Sciatic nerve (tissue), 2 donors: ENCODE measurements around the gene PITPNC1. TPM values are rescaled to one million over a fixed set of nuclear protein-coding genes. Genes with fewer than 3 reads are reported as not detected.
"Not testable (repeated sequence)": the region's sequence is repeated elsewhere in the genome, so short reads cannot be mapped to it uniquely, and the experiment has no call there.

ENCODE experiments used
- ATAC-seq: fragments of 200-7000 bp; cut with Tn5 transposase; one replicate; pipeline ENCODE4 v1.9.1; 2020; ENCODE audit warnings: mild to moderate bottlenecking, moderate library complexity
- DNase-seq: peaks from one replicate; pipeline ENCODE4 v3.0.0-alpha.2; 2020; ENCODE audit warnings: low spot score
- intact Hi-C: fragments of 100-400 bp; cut with DNase I; formaldehyde crosslinking; loops from one replicate; pipeline ENCODE4 v1.14.2; 2022
- total RNA-seq: library from RNA; stranded (reverse); fragmentation: NEBNext Ultra II Directional; extraction: Animal tissue kit (Norgen Biotek cat#: 25700); gene quantifications from one replicate; pipeline ENCODE4 v1.2.1, GENCODE V29; 2021
- donor health status: DM: no; HTN: no; CAD: no.
- donor health status: DM: no; HTN: no; CAD: no.

The PITPNC1 gene
- total RNA-seq: 27.9 TPM

DNA sequence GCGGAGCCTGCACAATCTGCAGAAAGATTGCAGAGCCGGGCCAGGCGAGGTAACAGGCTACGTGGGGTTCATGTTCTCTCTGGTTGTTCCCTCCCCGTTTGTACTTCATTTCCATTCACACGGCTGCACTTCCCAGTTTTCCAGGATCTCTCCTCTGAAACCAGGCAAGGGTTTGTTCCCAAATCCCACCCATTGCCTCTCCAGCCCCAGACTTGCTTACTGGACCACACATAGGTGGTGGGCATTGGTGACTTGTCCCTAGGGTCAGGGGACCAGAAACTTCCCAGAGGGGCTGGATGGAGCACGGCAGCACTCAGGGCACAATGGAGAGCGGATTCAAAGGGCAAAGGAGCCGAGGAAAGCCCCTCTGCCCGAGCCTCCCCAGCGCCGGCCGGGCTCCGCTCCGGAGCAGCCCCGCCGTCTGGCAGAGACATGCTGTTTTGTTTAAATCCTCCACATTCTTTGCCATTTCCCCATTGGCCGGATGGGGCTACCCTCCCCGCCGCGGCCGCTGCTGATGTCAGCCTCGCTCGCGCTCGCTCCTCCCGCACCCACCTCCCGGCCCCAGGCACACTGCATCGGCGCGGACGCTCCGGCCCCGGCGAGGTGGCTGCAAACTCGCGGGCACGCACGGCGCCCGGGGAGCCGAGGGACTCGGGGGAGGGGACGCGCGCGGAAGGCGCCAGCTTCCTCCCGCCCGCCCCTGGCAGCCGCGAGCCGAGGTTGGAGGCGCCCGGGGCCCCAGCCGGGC, at the start of gene PITPNC1:
Gene PITPNC1 (plus strand): TSS at position 545 of the 751 bp plus-strand sequence.
- DNase-seq: peak; percentile 89
- ATAC-seq: peak; percentile 91
- intact Hi-C loops: loop anchor here (5.0 kb wide), 1 partner anchor 310 kb away; no protein-coding TSS in a partner anchor

DNA sequence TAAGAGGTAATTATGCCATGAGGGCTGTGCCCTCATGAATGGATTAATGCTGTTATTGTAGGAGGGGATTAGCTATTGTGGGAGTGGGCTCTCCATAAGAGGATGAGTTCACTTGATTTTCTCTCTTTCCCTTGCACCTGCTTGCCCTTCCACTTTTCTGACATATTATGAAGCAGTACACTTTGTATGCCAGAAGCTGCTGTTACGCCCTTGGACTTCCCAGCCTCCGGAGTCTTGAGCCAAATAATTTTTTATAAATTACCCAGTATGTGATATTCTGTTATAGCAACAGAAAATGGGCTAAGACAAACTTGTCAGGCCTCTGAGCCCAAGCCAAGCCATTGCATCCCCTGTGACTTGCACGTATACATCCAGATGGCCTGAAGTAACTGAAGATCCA, 49.1 kb upstream of the PITPNC1 start:
- ATAC-seq (no peak), DNase-seq (no peak)
- intact Hi-C loops: no loop called here

DNA sequence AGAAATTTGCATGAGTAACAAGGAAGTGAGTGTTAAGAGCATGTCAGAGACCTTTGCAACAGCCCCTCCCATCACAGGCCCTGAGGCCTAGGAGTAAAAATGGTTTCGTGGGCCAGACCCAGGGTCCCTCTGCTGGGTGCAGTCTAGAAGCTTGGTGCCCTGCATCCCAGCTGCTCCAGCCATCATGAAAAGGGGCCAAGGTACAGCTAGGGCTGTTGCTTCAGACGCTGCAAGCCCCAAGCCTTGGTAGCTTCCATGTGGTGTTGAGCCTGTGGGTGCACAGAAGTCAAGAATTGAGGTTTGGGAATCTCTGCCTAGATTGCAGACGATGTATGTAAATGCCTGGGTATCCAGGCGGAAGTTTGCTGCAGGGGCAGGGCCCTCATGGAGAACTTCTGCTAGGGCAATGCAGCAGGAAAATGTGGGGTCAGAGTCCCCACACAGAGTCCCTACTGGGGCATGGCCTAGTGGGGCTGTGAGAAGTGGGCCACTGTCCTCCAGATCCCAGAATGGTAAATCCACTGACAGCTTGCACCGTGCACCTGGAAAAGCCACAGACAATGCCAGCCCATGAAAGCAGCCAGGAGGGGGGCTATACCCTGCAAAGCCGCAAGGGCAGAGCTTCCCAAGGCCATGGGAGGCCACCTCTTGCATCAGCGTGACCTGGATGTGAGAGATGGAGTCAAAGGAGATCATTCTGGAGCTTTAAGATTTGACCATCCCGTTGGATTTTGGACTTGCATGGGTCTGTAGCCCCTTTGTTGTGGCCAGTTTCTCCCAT, 45.5 kb upstream of the PITPNC1 start:
- DNase-seq, intact Hi-C loops, ATAC-seq: not testable (repeated sequence)

DNA sequence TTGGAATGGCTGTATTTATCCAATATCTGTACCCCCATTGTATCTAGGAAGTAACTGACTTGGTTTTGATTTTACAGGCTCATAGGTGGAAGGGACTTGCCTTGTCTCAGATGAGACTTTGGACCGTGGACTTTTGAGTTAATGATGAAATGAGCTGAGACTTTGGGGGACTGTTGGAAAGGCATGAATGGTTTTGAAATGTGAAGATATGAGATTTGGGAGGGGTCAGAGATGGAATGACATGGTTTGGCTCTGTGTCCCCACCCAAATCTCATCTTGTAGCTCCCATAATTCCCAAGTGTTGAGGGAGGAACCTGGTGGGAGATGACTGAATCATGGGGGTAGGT, 44.9 kb upstream of the PITPNC1 start:
- ATAC-seq, DNase-seq, intact Hi-C loops: not testable (repeated sequence)

DNA sequence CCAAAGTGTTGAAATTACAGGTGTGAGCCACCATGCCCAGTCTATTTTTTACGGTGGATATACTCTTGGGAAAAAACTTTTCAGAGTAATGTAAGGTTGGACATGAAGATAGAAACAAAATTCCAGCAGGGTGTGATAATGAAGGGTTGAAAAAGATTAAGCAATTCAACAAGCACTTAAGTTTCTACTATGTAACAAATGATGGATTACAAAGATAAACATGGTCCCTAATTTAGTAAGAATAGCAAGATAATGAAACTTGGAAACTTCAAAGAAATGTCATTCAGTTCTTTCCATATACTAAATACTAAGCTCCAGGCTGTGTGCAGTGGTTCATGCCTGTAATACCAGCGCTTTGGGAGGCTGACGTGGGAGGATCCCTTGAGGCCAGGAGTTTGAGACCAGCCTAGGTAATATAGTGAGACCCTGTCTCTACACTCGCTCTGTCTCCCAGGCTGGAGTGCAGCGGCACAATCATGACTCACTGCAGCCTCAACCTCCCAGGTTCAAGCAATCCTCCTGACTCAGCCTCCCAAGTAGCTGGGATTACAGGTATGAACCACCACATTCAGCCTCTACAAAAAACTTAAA, 41.7 kb upstream of the PITPNC1 start:
- ATAC-seq: no peak
- no peak for DNase-seq
- intact Hi-C loops: no loop called here

DNA sequence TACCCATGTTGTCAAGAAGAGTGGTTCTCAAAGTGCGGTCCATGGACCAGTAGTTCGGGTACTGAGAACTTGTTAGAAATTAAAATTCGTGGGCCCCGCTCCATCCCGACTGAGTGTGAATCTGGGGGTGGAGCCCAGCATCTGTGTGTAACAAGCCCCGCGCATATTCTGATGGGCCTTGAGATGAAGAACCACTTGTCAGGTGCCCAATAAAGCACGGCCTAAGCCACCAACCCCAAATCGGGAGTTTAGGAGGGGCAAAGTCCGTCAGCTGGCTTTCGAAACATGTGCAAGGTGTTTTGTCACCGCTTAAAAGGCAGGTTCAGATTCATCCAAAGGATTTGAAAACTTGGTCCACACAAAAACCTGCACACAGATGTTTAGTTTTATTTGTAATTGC, 40.2 kb upstream of the PITPNC1 start:
- no peak for ATAC-seq
- intact Hi-C loops: no loop called here
- DNase-seq: no peak

DNA sequence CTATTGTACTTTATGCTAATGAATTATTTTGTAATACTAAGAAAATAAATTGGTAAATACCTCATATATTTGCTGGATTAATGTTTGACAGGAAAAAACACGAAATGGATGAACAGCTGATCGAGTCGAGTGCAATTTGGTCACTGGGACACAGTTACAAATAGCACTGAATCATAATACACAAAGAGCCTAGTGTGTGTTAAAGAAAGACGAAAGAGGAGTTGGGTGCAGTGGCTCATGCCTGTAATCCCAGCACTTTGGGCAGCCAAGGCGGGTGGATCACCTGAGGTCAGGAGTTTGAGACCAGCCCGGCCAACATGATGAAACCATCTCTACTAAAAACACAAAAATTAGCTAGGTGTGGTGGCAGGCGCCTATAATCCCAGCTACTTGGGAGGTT, 38.7 kb upstream of the PITPNC1 start:
- DNase-seq, ATAC-seq, intact Hi-C loops: not testable (repeated sequence)

DNA sequence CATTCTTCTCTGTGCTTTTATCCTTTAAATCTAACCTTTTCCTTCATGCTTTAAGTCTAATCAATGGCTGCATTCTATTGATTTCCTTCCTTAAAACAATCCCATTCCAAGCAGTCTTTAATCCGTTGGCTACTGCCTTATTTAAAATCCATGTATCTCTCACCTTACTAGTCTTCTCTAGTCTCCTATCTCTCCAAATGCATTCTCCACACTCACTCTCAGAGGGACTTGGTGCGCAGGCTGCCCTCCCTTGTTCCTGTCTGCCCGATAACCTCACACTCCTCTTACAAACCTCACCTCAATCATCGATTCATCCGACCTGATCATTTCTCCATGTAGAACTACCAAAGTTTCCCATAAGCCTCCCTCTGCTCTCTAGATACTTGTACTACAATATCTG, 33.8 kb upstream of the PITPNC1 start:
- intact Hi-C loops: no loop called here

DNA sequence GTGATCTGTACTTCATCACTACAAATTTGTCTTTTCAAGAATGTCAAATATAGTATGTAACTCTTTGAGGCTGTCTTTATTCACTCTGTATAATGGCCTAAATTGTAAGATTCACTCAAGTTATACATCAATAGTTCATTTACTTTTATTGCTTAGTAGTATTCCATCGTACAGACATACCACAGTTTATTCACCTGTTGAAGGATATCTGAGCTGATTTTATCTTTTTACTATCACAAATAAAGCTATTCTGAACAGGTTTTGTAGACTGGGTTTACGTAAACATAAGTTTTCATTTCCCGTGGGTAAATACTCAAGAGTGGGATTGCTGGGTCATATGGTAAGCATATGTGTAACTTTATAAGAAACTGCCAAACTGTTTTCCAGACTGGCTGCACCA, 29.3 kb upstream of the PITPNC1 start:
- ATAC-seq: no peak
- DNase-seq: no peak
- intact Hi-C loops: no loop called here

More for the DNA sequence above, 33.8 kb upstream of the PITPNC1 start:
- ATAC-seq: no peak
- DNase-seq: no peak

DNA sequence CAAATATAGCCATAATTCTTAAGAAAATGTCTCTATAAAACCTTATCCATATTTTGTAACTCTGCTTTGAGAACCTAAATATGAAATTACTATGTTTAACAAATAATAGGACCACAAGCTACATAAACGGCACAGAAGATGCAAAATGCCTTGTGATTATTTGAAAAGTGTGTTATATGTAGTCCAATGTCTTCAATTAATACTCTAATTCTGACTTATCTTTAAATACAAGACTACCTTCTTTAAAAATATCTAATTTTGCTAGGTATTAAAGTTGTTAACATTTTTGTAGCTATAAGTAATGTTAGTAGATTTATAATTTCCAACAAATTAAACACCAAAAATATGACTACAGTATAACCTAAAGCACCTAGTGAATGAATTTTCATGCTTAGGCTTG, 27.7 kb upstream of the PITPNC1 start:
- intact Hi-C loops: no loop called here
- no peak for ATAC-seq
- no peak for DNase-seq

DNA sequence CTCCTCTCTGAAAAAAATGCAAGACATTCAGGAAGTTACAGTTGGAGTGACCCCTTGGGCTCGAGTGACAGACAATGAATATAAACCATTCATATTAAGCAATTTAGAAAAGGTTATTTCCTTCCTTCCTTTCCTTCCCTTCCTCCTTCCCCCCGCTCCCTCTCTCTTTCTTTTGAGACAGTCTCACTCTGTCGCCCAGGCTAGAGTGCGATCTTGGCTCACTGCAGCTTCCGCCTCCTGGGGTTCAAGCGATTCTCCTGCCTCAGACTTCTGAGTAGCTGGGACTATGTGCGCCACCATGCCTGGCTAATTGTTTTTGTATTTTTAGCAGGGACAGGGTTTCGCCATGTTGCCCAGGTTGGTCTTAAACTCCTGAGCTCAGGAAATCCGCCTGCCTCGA, 23.9 kb upstream of the PITPNC1 start:
- DNase-seq: no peak
- intact Hi-C loops: loop anchor here (10.0 kb wide), 1 partner anchor 1922 kb away; no protein-coding TSS in a partner anchor
- no peak for ATAC-seq

DNA sequence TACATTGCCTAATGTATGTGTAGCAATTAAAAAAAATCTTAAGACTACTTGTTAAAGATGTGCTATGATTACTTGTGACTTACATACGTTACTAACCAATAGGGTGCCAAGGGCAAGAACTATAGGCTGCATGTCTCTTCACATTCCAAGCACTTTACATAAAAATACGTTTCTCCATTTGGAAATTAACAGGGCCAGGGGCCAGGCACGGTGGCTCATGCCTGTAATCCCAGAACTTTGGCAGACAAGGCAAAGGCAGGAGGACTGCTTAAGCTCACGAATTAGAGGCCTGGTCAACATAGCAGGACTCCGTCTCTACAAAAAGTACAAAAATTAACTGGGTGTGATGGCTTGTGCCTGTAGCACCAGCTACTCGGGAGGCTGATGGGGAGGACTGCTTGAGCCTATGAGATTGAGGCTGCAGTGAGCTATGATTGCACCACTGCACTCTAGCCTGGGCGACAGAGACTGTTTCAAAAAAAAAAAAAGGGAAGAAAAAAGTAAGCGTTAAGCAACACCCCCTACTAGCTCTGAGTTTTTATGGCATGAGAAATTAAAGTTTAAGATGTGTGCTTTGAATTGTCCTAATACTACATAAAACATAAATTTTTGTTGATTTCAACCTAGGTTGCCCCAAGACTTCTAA, 23.0 kb upstream of the PITPNC1 start:
- ATAC-seq: no peak
- no peak for DNase-seq
- intact Hi-C loops: loop anchor here (10.0 kb wide), 1 partner anchor 1921 kb away; no protein-coding TSS in a partner anchor

DNA sequence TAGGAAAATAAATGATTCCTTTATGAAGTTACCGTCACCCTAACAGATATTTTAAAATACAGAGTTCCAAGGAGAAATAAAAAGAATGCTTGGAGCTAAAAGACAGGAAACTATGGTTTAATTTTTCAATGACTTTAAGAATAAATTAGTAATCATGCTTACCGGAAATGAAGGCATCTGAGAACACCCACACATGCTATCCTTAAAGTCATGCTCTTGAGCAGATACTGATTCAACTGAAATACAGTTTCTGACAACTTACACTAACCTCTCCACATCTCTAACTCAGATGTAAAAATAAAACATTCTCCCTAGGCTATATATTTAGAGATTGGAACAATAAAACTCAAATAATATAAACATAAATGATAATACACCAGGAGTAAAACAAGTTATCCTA, 18.5 kb upstream of the PITPNC1 start:
- ATAC-seq: no peak
- no peak for DNase-seq
- intact Hi-C loops: loop anchor here (10.0 kb wide), 1 partner anchor 1916 kb away; no protein-coding TSS in a partner anchor

DNA sequence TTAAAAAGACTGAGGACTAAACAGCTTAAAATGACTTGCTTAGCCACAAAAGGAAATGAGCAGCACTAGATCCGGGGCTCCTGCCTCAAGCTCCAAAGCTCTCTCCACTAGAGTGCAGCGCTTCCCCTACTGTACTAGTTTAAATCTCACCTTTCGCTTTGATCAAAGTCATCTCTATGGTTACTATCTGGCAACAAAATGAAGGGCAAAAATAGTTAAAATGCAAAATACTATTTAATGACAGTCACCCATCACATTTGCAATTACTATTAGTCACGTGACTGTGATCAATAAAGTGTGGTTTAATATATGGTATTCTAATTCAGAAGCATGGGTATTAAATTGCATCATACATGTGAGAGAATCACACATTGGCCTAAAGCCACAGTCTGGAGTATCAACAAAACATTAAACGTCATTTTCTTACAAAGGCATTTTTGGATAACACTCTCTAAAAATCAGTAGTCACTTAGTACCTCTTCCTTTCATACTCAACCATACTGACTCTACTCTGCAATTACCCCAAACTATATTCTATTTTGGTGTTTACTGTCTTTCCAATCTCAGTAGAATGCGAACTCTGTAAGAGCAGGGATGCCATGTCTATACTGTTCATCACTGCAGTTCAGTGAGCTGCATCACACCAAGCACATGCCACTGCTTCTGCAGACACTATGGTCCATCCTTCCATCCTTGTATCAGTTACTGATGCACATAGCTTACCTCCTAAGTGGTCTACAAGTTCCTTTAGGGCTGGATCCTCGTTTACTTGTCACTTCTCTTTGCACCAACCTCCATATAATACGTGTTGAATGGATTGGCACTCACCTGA, 16.9 kb upstream of the PITPNC1 start:
- ATAC-seq (no peak), DNase-seq (no peak)
- intact Hi-C loops: loop anchor here (10.0 kb wide), 1 partner anchor 1915 kb away; no protein-coding TSS in a partner anchor

DNA sequence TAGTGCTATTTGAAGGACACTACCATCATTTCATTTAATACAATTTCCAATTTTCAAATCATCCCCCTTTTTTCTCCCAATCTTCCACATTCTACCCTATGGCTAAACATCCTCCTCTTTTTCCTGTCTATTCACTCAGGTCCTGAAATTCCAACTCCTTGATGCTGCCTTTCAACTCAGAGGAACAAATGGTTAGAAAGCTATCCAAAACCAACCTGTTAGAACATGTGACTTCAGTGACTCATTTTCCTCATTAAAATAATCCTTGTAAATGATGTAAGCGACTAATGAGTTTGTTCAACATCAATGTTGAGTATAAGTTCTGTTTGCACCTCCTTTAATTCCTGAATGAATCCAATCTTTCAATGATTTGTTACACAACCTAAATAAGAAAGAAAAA, 16.2 kb upstream of the PITPNC1 start:
- ATAC-seq (no peak), DNase-seq (no peak)
- intact Hi-C loops: no loop called here

DNA sequence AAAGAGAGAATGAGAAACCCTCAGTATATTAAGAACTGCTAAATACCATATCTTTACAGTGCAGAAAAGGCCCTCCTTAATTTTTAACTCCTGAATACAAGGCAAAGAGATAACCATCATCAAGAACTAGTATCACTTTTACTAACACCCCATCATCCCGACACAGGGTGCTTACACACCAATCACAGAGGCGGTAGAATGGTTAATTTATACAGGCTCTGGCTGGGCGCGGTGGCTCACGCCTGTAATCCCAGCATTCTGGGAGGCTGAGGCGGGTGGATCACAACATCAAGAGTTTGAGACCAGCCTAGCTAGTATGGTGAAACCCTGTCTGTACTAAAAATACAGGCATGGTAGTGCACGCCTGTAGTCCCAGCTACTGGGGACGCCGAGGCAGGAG, 14.9 kb upstream of the PITPNC1 start:
- ATAC-seq (no peak), DNase-seq (no peak)
- intact Hi-C loops: no loop called here

DNA sequence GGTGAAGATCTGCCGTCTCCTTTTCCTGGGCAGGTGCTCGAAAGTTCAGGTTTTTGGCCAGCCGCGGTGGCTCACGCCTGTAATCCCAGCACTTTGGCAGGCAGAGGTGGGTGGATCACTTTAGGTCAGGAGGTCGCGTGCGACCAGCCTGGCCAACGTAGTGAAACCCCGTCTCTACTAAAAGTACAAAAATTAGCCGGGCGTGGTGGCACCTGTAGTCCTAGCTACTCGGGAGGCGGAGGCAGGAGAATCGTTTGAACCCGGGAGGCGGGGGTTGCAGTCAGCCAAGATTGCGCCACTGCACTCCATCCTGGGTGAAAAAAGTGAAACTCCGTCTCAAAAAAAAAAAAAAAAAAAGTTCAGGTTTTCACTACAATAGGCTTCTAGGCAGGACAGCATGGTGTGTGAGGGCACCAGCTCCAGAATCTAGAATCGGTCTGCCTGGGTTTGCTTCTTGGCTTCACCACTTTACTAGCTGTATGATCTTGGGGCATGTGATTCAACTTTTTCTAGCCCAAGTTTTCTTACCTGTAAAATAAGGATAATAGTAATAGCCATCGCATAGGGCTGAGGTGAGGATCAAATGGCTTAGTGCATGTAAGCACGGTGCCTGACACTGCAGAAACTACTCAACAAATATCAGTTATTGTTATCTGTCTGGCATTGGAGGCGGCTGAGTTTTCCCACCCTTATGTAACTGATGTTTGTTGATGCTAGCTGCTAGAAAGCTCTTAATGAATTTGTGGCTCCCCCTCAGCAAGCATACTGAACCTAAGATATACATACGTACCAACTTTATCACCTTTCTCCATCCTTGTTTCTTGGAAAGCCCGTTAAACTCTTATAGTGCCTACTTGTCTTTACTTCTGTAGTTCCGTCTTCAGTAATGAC, 12.0 kb upstream of the PITPNC1 start:
- ATAC-seq (no peak), DNase-seq (no peak)
- intact Hi-C loops: no loop called here
